GM12878 (cell line): ENCODE data around the gene KRTAP1-3. TPM values are rescaled to one million over a fixed set of nuclear protein-coding genes. Genes with fewer than 3 reads are reported as not detected.

Experiments
- ATAC-seq: fragments of 200-7000 bp; cut with Tn5 transposase; 3 replicates; pipeline ENCODE4 v1.9.1; 2020; ENCODE audit warnings: mild to moderate bottlenecking, moderate library complexity
- BruUV-seq: library from RNA; stranded (reverse); fragments of 400-500 nt; replicated peaks from 2 replicates; lab custom pipeline; 2021; lab: Mats Ljungman, UMichigan
- CTCF ChIA-PET: fragments of 300-600 bp; sonication (Branson Sonifier 250); formaldehyde crosslinking; extraction: SDS; loops from one replicate; lab custom pipeline; 2021; ENCODE audit warnings: inconsistent platforms; lab: Yijun Ruan, JAX
- POLR2A ChIA-PET: fragments of 350-600 bp; formaldehyde crosslinking; extraction: SDS; loops from one replicate; lab custom pipeline; 2021; ENCODE audit warnings: inconsistent platforms; lab: Charles Lee
- RAD21 ChIA-PET: fragments of 300-600 bp; sonication (Branson Sonifier 250); formaldehyde crosslinking; loops from one replicate; lab custom pipeline; 2023; ENCODE audit warnings: antibody characterized with exemption; ENCODE audit not compliant: unreplicated experiment; lab: Charles Lee
- SMC1A ChIA-PET: fragments of 300-600 bp; sonication (Branson Sonifier 250); formaldehyde crosslinking; loops from one replicate; lab custom pipeline; 2023; ENCODE audit not compliant: unreplicated experiment, uncharacterized antibody; lab: Charles Lee
- DNase-seq: peaks from one replicate; pipeline ENCODE4 v3.0.0-alpha.2; 2011; ENCODE audit warnings: low read depth, low spot score
- FAIRE-seq: peaks from 3 replicates; lab custom pipeline; 2011; peaks lifted over from hg19 to GRCh38; lab: Jason Lieb, UNC
- H2AFZ ChIP-seq: 2 replicates; pipeline ENCODE4 v1.6.0; 2011; ENCODE audit warnings: low read depth, low read length, control low read depth; ENCODE audit not compliant: control insufficient read depth
- H3K27ac ChIP-seq: 2 replicates; pipeline ENCODE4 v1.5.1; 2011; ENCODE audit warnings: control low read depth; ENCODE audit not compliant: control insufficient read depth, insufficient read depth
- H3K27me3 ChIP-seq, 2 experiments: replicated peaks in 1 of 2; 2 replicates each; pipeline versions ENCODE4 v1.6.0 to v1.6.1; 2011; ENCODE audit warnings: low read length in 1 of 2; ENCODE audit not compliant: control insufficient read depth in 2 of 2, insufficient read depth in 2 of 2
- H3K36me3 ChIP-seq, 2 experiments: 2 replicates each; pipeline ENCODE4 v1.5.1; 2011; ENCODE audit warnings: low read length in 1 of 2; ENCODE audit not compliant: control insufficient read depth in 2 of 2, insufficient read depth in 2 of 2
- H3K4me1 ChIP-seq: 2 replicates; pipeline ENCODE4 v1.6.1; 2011; ENCODE audit warnings: mild to moderate bottlenecking, low read length, moderate library complexity, mixed read lengths; ENCODE audit not compliant: control insufficient read depth, insufficient read depth
- H3K4me2 ChIP-seq: 2 replicates; pipeline ENCODE4 v1.6.0; 2011; ENCODE audit warnings: control low read depth; ENCODE audit not compliant: control insufficient read depth, insufficient read depth
- H3K4me3 ChIP-seq: fragments of 200-600 bp; sonication (generic); 2 replicates; pipeline ENCODE4 v1.5.1; 2016
- H3K79me2 ChIP-seq: 2 replicates; pipeline ENCODE4 v1.6.0; 2011; ENCODE audit warnings: low read length; ENCODE audit not compliant: control insufficient read depth, insufficient read depth
- H3K9ac ChIP-seq: 2 replicates; pipeline ENCODE4 v1.8.0; 2011; ENCODE audit warnings: low read length, control low read depth, mixed read lengths; ENCODE audit not compliant: control insufficient read depth, insufficient read depth
- H3K9me3 ChIP-seq: replicated peaks from 3 replicates; pipeline ENCODE4 v1.5.1; 2011; ENCODE audit warnings: mild to moderate bottlenecking, low read length; ENCODE audit not compliant: control insufficient read depth, insufficient read depth
- H4K20me1 ChIP-seq: 2 replicates; pipeline ENCODE4 v1.6.0; 2011; ENCODE audit not compliant: control insufficient read depth, insufficient read depth
- CBFB ChIP-seq: IDR thresholded peaks from 2 replicates; pipeline ENCODE4 v1.6.1; 2016; ENCODE audit warnings: antibody characterized with exemption, low read depth
- CHD2 ChIP-seq: IDR thresholded peaks from 2 replicates; pipeline ENCODE4 v1.6.1; 2011; ENCODE audit warnings: low read depth, low read length, improper control_type of control experiment, borderline replicate concordance
- ETV6 ChIP-seq, 2 experiments: fragments of 450-650 bp in 1 of 2; IDR thresholded peaks in 1 of 2; conservative IDR thresholded peaks in 1 of 2; 2 replicates each; pipeline ENCODE4 v1.6.1; 2014; ENCODE audit warnings: antibody characterized with exemption in 1 of 2, borderline replicate concordance in 1 of 2, low read depth in 1 of 2, mild to moderate bottlenecking in 1 of 2, moderate library complexity in 1 of 2
- GATAD2B ChIP-seq: fragments of 450-650 bp; conservative IDR thresholded peaks from 2 replicates; pipeline ENCODE4 v1.6.1; 2017; ENCODE audit warnings: low read depth, mild to moderate bottlenecking, moderate library complexity
- JUND ChIP-seq: IDR thresholded peaks from 2 replicates; pipeline ENCODE4 v1.6.1; 2012; ENCODE audit warnings: low read depth, mild to moderate bottlenecking, low read length, improper control_type of control experiment, moderate library complexity
- KAT2A ChIP-seq: conservative IDR thresholded peaks from 2 replicates; pipeline ENCODE4 v1.6.1; 2011; ENCODE audit warnings: low read depth, low read length; ENCODE audit not compliant: control insufficient read depth
- NBN ChIP-seq: fragments of 450-650 bp; IDR thresholded peaks from 2 replicates; pipeline ENCODE4 v1.6.1; 2016
- PAX5 ChIP-seq: IDR thresholded peaks from 2 replicates; pipeline ENCODE4 v1.6.1; 2011; ENCODE audit warnings: low read depth, low read length, borderline replicate concordance
- RBBP5 ChIP-seq: fragments of 200-600 bp; sonication (generic); conservative IDR thresholded peaks from 2 replicates; pipeline ENCODE4 v1.6.1; 2016
- SPI1 ChIP-seq: IDR thresholded peaks from 2 replicates; pipeline ENCODE4 v1.6.1; 2011; ENCODE audit warnings: low read depth, mild to moderate bottlenecking, low read length, moderate library complexity, borderline replicate concordance; ENCODE audit not compliant: insufficient read depth
- ZNF24 ChIP-seq: fragments of 450-650 bp; IDR thresholded peaks from 2 replicates; pipeline ENCODE4 v1.6.1; 2017; ENCODE audit warnings: antibody characterized with exemption, mild to moderate bottlenecking
- WGBS: methylation state at CpG from one replicate; pipeline ENCODE4 v1.1.6; 2016; ENCODE audit warnings: low lambda C conversion rate; ENCODE audit not compliant: insufficient replicate concordance, insufficient coverage; ENCODE audit errors: missing lambda C conversion rate; 5-methylcytosine and 5-hydroxymethylcytosine counted together
- in situ Hi-C: fragments of 300-500 bp; cut with MboI; formaldehyde crosslinking; loops from 9 replicates; pipeline ENCODE4 v1.14.3; 2018; ENCODE audit warnings: mixed read lengths
- intact Hi-C: fragments of 100-400 bp; cut with micrococcal nuclease; formaldehyde crosslinking; loops from one replicate; pipeline ENCODE4 v1.14.2; 2022; ENCODE audit not compliant: unreplicated experiment
- polyA plus RNA-seq, 11 experiments: library from polyadenylated mRNA; depleted of rRNA in 4 of 11; unstranded in 6 of 11; stranded (reverse) in 5 of 11; fragments of >200 nt; fragmentation: Nextera tagmentation in 4 of 11; fragmentation: Illumina TruSeq in 1 of 11; extraction: Ambion mirVana in 4 of 11; extraction: Trizol in 1 of 11; gene quantifications; 1 replicate in 1 of 11; 2 replicates in 10 of 11; pipeline versions ENCODE4 v1.2.1 to v1.2.3, GENCODE V29; 2011 to 2016; ENCODE audit warnings: inconsistent platforms in 2 of 11, missing spikeins in 2 of 11, low read depth in 1 of 11
- total RNA-seq, 4 experiments: library from RNA; depleted of rRNA in 3 of 4; stranded (reverse); fragments of >200 nt in 3 of 4; fragmentation: Illumina TruSeq in 1 of 4; extraction: Trizol in 1 of 4; gene quantifications; 2 replicates each; pipeline versions ENCODE4 v1.2.1 to v1.2.3, GENCODE V29; 2013 to 2021
- TF ChIP-seq, protein P1 (sequence below): fragments of 450-650 bp; IDR thresholded peaks from 2 replicates; pipeline ENCODE4 v1.6.1; 2017; ENCODE audit warnings: borderline replicate concordance

The KRTAP1-3 gene
- total and polyA plus RNA-seq, 10 of the 15 experiments (the other 5 are each of a cell fraction or from before 2014, with no cell fraction given), result not detected

DNA sequence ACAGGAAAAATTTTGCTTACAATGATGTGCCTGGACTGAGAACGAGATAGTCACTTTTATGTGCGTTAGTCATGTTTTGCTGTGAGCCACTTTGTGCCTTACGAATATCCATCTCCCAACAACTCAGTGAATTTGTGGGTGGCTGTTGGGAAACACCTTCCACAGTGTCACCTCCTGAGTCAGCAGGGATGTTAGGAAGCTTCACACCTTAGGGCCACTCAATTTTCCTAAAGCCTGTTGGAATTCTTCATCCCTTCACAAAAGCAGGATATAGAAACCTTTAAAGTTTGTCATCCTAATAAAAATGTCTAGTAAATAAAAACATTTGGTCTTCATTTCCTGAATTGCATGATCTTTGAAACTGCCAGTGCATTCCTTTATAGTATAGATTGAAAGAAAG lies 21.5 kb downstream of the KRTAP1-3 start:
- SMC1A ChIA-PET, result no interaction called here
- no TSS peak for BruUV-seq
- in situ Hi-C loops, result no loop called here

DNA sequence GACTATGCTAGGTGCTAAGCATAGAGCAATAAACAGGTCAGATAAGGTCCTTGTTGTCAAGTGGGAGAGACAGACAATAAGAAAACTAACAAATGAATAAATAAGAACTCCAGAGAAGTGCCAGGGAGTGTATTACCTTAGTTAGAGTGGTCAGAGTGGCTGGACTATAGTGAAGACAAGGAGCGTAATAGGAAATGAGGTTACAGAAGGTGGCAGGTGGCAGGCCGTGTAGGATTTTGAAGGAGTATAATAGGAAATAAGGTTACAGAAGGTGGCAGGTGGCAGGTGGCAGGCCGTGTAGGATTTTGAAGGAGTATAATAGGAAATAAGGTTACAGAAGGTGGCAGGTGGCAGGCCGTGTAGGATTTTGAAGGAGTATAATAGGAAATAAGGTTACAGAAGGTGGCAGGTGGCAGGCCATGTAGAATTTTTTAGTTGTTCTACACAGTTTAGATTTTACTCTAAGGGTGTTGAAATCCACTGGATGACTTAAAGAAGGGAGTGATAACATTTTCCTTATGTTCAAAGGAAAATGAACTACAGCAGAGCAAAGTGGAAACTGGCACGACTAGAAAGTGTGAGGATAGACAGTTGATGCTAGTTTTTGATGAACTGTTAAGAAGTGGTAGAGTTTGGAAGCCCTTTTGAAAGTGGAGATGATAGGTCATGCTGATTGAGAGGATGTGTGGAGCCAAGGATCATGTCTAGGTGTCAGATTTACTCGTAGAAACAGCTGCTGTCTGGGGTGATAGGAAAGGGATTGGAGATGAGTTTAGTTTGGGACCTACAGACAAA lies 22.2 kb downstream of the KRTAP1-3 start:
- ChIA-PET CTCF (no interaction called here), SMC1A (no interaction called here), RAD21 (no interaction called here), POLR2A (no interaction called here)
- intact Hi-C loops (no loop called here), in situ Hi-C loops (no loop called here)
- H3K27ac ChIP-seq, result no peak overlapping the region
- no peaks in the 10 kb centered on the region for H3K4me1 ChIP-seq
- no peak overlapping the region for H3K4me2 ChIP-seq
- no peak overlapping the region for H2AFZ ChIP-seq
- ATAC-seq, result no peak
- no peaks in the 10 kb centered on the region for H4K20me1 ChIP-seq
- WGBS, result 33% methylated on average over 6 of the region's 6 CpGs
- no TSS peak for BruUV-seq
- DNase-seq, result no peak
- no peak overlapping the region for H3K4me3 ChIP-seq
- no peaks in the 10 kb centered on the region for H3K9me3 ChIP-seq
- no peaks in the 10 kb centered on the region for H3K36me3 ChIP-seq
- FAIRE-seq, result no peak
- no peak overlapping the region for H3K9ac ChIP-seq
- H3K79me2 ChIP-seq, result no peaks in the 10 kb centered on the region
- peaks cover 0 to 3% of the 10 kb centered on the region in 2 experiments; a peak in 2 of 4 replicates for H3K27me3 ChIP-seq
- TF ChIP-seq JUND, result no peak
- no peak for TF ChIP-seq KAT2A
- no peak for TF ChIP-seq CBFB
- no peak for TF ChIP-seq CHD2
- TF ChIP-seq ETV6 (conservative IDR thresholded peaks at IDR 0.05 in 1 of 2, IDR thresholded peaks at IDR 0.05 in 1 of 2; ENCODE audit: borderline replicate concordance in 1 of 2, low read depth in 1 of 2), result no peak
- TF ChIP-seq ZNF24, result no peak
- TF ChIP-seq NBN, result no peak
- no peak for TF ChIP-seq PAX5
- no peak for TF ChIP-seq SPI1

More for the DNA sequence above, 21.5 kb downstream of the KRTAP1-3 start:
- no peak overlapping the region for H3K4me3 ChIP-seq
- ChIA-PET POLR2A (no interaction called here), RAD21 (no interaction called here), CTCF (interaction anchor here (0.6 kb wide), 1 partner anchor 635 kb away, joined by 3 read pairs; no protein-coding TSS in a partner anchor)
- 21% methylated on average over 3 of the region's 3 CpGs for WGBS
- H3K9ac ChIP-seq, result no peak overlapping the region
- no peaks in the 10 kb centered on the region for H4K20me1 ChIP-seq
- DNase-seq, result no peak
- no peaks in the 10 kb centered on the region for H3K9me3 ChIP-seq
- no peaks in the 10 kb centered on the region for H3K36me3 ChIP-seq
- H3K4me2 ChIP-seq, result no peak overlapping the region
- no peak for FAIRE-seq
- no peak overlapping the region for H2AFZ ChIP-seq
- intact Hi-C loops, result no loop called here
- TF ChIP-seq RBBP5 (no peak), GATAD2B (no peak)
- TF ChIP-seq, protein P1, sequence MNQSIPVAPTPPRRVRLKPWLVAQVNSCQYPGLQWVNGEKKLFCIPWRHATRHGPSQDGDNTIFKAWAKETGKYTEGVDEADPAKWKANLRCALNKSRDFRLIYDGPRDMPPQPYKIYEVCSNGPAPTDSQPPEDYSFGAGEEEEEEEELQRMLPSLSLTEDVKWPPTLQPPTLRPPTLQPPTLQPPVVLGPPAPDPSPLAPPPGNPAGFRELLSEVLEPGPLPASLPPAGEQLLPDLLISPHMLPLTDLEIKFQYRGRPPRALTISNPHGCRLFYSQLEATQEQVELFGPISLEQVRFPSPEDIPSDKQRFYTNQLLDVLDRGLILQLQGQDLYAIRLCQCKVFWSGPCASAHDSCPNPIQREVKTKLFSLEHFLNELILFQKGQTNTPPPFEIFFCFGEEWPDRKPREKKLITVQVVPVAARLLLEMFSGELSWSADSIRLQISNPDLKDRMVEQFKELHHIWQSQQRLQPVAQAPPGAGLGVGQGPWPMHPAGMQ, result no peak
- no peak for ATAC-seq
- H3K4me1 ChIP-seq, result no peaks in the 10 kb centered on the region
- no peak overlapping the region for H3K27ac ChIP-seq
- H3K27me3 ChIP-seq, result peaks cover 0 to 3% of the 10 kb centered on the region in 2 experiments; a peak in 2 of 4 replicates
- H3K79me2 ChIP-seq, result no peaks in the 10 kb centered on the region
